NCI-H146 (cell line): Measurements from ENCODE around the gene RAB36.
A peak's percentile ranks its signal among the peaks of the same experiment; 100 is the strongest.

Experiments
- DNase-seq: peaks from one replicate; lab custom pipeline; 2025; lab: John Stamatoyannopoulos, UW

The RAB36 gene

DNA sequence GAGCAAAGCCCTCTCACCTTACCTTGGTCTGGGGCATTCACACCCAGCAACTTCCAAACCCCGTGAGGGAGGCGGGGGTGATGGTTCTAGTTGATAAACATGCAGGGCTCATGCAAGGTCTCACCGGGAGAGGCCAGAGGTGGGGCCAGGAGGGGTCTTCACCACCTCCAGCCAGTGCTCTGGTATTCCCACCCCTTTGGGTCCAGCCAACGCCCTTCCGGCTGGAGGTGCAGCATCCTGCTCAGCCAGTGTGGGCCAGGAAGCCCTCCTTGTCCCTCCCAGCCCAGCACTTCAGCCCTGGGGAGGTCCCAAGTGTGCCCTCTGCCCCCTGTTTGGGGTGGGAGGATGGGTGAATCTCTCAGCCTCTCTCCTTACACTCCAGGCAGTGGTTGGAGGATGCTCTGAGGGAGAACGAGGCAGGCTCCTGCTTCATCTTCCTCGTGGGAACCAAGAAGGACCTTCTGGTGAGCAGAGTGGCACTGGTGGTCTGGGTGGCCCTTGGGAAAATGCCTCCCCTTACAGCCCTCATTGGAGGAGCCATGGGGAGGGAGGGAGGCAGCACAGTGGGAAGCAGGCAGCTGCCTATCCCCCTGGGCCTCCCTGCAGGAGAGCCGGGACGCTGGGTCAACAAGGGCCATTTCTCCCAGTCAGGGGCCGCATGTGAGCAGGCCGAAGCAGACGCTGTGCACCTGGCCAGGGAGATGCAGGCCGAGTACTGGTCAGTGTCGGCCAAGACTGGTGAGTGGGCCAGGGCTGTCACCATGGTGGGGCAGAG lies 13.4 kb downstream of the RAB36 start:
- peak; percentile 87 for DNase-seq

DNA sequence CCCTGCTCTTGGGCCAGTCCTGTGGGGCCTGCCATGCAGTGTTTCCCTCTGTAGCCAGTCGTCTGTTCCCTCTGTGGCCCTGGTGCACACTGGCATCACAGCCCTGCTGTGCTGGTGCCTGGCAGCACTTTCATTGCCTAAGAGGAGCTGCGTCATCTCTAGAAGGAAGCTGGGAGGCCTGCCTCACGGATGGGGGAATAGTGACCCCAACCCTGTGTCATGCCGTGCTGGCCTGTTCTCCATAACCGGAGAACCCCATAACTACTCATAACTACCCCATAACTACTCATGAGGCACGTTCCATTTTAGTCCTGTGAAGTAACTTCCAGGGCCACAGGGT lies 14.0 kb downstream of the RAB36 start:
- DNase-seq, result no peak

DNA sequence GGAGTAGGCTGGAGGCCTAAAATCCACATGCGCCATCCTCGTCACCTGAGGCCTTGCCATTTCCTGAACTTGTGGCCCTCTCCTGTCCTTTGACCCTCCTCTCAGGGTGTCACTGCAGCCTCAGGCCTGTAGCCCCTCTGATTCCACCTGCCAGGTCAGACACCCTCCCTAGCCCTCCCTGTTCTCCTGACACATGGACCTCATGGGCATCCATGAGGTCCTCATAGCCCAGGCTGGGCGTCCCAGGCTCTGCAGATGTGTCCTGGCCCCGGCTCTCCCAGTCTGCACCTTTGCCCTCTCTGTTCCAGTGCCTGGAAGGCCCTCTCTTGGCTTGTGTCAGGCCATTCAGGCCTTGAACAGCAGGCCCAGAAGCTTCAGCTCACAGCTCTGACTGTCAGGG lies 15.8 kb downstream of the RAB36 start:
- DNase-seq, result no peak

DNA sequence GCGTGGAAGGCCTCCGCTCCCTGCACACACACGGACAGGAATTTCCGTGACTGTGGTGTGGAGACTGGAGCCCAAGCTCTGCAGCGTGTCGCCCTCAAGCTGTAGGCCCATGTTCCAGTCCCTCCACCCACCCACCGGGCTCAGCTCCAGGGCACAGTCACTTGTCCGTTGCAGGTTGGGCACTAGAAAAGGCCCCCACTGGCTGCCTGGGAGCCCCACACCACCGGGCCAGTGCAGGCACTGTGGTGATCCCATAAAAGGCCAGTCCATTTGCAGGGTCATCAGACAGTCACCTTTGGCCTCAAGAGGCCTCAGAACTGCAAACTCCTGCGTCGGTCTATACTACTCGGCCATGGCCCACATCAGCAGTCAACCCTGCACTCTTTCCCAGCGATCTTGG lies 16.3 kb downstream of the RAB36 start:
- no peak for DNase-seq

DNA sequence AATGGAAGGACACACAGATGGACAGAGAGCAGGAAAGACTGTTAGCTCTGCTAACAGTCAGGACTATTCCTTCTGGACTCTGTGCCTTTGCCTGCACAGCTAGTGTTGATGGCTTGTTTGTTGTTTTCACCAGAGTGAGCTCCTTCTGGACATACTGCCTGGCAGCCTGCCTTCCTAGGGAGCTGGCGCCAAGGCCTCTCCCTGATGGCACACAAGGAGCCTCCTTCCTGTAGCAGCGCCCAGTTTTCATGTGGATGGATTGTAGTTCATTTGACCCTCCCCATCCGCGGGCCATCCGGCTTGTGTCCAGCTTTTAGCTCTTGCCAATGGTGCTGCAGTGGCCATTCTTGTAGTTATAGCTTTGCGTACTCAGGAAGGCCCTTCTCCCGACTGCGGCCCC lies 18.4 kb downstream of the RAB36 start:
- DNase-seq, result no peak

DNA sequence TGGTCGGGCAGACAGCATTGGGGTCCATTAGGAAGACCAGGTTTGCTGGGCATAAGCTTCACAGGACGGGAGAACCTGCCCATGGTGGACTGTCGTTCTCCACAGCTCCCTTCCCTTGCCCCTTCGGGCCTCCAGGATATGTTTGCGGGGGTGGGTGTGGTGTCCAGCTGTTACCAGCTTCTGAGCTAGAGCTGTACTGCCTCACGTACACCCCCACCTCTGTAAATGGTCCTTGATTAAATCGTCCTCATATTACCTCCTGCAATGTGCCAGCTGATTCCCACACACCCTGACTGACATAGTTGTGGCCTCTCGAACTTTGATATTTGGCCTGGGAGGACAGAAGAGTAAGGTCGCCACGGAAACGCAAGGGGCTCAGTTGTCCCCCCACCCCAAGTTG lies 18.8 kb downstream of the RAB36 start:
- DNase-seq, result no peak

DNA sequence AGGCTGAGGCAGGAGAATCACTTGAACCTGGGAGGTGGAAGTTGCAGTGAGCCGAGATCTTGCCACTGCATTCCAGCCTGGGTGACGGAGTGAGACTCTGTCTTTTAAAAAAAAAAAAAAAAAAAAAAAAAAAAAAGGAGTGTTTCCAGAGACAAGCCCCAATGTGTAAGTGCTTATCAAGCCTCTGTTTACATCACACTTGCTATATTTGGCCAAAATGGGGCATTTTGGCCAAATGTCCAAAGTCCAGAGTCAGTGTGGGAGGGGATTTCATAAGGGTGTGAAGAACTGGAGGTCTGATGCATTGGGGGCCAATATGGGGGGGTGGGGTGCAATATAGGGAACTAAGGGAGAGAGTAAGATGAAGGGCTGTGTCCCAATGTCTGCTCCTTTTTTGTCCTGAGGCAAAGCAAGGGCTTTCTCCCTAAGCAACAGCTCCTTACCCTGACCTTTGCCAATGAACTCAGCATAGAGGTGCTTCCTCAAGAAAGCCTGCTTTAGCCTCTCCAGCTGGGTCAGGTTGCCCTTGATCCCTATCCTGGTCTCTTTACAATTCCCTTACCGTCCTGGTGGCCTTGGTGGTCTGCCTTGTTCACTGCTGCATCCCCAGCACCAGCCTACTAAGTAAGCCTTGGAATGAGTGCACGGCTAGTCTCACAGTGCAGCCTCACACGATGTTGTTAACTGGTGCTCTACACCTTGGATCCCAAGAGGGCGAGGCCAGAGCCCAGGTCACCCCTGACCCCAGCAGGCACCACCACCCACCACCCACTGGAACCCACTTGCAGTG lies 21.0 kb downstream of the RAB36 start:
- DNase-seq, result no peak

DNA sequence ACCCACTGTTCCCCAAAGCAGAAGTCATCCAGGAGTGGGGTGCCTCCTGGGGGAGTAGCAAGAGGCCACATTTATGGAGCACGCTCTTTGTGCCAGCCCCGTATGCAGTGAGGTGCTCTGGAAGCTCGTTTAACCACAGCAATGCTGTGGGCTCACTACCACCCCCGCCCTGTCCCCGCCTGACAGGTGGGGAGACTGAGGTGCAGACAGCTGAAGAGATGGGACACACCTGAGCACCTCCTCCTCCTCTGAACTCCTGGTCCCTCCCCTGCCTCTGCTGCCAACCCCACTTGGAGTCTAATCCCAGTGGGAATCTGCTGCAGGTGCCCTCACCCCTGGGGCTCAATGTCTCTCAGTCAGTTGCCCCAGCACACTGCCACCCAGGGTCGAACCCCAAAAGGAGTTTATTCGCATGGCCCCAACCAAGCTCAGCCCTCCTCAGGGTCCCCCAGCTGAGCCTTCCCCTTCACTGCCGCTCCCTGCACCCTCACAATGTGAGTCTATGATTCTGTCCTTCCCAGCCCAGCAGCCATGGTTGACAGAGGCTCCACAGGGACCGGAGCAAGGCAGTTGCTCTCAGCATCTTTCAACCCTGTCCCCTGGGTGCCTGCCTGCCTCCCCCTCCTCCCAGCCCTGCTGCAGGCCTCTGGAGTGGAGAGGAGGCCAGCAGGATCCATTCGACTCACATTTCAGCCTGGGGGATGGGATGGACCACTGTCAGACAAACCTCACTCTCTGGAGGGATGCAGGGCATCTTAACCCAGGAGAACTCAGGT lies 21.8 kb downstream of the RAB36 start:
- DNase-seq, result no peak

DNA sequence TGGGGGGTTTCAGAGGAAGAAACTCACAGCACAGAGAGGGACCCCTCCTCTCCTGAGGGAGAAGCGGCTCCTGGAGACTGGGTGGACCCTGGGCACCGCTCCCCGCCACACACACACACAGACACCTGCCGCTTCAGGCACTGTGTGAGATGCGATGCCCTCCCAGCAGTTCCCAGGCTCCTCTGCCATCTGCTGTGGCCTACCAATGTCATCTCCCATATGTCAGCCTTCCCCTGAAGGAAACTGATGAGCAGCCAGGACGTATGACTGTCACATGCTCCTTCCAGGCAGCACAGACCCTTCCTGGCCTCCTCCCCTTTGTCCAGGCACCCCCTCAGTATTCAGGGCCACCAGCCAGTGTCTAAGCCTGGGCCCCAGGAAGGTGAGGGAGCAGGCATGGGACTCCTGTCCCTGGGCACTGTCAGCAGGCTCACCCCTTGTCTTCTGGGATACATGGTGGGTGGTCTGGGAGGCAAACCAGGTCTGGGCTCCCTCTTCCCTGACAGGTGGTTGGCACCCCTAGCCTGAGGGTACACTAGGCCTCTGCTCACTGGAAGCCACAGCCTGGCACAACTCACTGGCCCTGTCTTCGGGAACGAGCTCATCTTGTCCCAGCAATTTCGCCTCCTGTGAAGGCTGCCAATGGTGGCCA lies 23.2 kb downstream of the RAB36 start:
- DNase-seq, result no peak

DNA sequence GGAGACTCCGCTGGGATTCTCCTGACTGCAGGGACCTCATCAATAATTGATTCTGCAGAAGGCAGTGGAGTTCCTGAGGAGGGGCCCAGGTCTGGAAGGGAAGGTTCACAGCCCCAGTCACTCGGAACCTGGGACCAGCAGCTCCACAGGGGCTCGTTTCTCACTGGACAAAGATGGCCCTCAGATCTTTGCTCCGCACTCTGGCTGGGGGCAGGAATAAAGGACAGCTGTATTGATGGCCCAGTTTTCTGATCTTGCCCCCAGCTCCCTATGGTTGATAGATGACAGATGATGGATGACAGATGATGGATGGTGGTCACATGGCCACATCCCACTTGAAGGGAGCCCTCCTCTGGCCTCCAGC lies 23.7 kb downstream of the RAB36 start:
- no peak for DNase-seq

DNA sequence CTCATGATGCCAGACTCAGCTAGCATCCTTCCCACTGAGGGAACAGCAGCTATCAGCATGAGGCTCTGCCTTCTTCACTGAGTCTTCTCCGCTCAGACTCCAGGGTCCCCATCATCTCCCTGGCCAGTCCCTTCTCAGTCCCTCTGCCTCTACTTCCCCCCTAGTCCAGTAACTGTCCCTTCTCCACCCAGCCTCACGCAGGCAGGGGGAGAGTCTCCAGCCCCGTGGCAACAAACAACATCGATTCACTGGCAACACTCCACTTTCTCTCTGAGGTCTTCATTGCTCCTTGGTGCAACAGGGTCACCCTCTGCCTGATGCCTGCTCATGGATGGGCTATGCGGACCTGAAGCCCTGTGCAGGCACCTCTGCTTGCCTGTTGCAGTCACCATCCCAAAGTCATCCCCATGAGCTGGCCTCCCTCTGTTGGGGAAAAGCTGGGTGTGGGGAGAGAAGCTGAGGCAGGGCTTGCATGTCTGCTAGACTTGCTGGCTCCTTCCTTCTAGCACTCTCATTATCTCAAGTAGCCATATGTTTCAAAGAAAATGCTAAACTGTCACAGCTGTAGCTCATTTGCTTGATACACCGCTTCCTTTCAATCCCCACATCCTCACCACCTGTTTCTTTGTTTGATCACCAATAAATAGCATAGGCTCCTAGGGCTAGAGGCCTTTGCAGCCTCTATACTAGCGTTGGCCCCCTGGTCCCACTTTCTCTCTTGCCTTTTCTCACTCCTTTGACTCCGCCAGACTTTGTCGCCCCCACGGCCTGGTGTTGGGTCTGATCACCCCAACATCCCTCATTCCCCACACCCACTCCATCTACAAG lies 30.8 kb downstream of the RAB36 start:
- DNase-seq, result no peak

DNA sequence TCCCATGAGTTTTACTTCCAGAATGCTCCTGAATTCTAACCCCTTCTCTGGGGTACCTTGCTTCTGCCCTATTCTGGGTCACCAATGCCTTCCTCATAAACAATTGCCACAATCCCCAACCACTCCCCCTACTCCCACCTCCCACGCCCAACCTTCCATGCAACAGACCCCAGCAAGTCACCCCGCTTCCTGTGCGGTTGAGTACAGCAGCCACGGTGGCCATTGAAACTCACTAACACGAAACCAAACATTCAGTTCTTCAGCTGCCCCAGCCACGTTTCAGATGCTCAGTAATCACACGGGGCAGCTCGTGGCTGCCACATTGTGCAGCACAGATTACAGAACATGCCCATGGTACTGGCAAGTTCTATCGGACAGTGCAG lies 31.4 kb downstream of the RAB36 start:
- no peak for DNase-seq

DNA sequence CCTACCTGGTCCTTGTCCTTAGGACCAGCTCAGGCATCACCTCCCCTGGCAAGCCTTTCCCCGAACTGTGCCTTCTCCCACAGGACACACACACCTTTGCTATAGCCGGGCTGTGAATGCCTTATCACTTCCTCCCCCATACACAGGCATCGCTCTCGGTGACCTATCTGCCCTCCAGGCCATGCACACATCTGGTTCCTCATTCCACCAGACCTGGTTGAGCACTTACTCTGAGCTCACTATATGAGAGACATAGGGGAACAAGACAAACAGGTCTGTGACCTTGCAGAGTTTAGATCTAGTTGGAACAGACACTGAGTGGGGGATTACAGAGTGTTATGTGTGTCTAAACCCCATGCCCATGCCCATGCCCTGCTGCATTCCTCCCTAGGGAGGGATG lies 31.9 kb downstream of the RAB36 start:
- DNase-seq, result no peak

DNA sequence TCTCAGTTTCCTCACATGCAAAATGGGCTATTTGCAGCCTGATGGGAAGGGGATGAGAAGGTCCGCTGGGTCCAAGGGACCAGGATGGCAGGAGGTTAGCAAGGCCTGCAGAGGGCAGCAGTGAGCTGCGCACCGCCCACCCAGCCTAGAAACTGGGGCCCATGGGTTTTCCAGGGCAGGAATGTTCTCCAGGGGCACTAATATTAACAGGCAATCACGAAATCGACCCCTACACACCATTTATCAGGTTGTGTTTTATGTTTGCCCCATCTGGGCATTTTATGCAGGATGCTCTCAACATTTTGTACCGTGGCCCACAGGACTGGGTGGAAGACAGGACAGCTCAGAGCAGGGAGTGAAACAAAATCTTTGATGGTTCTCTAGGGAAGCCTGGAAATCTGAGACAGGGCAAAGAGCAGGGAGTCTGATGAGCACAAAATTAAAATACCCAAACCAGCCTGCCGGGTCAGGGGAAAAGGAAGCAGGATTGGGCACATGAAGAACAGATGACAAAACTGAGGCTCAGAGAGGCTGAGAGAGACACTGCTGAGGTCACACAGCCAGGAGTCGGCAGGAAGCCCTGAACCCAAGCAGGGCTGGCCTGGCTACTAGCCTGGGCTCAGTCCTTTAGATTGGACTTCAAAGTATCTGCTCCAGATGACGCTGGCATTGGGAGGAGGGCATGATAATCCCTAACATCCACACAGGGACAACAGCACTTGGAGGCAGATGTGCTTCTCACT lies 33.4 kb downstream of the RAB36 start:
- peak; percentile 40 for DNase-seq

DNA sequence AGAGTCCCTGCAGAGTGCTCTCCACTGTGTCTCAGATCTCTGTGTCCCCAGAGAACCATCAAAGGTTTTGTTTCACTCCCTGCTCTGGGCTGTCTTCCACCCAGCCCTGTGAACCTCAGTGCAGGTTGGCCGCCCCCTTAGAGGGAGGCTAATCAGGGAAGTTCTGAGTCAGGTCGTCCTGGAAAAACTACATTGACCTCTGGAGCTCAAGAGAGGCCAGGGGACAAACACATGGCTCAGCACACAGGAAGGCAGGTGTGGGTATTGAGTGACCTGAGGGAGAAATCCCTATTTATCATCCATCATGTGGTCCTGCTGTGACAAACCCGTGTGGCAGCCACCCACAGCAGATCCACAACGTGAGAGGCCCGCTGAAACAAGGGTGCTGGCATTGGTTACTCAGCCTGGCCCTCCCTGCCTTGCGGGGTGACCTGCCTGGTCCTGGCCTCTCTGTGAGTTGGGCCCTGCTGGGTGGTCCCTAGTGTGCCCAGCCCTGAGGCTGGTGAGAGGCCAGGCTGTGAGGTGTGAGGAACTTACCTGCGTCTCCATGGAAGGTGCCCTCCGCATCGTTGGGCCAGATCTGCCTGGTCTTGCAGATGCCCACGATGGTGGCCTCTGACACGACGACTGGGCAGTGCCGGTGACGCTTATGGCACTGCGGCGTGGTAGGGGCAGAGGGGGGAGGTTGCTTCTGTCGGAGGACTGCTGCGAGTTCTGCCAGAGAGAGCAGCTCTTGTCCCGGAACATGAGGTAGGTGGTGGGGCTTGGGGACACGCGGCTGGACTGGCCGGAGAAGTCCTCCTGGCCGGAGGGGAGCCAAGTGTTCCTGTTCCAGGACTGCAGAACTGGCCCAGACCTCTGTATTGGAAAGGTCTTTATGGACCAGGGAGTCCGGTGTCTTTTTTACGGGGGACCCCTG lies 34.4 kb downstream of the RAB36 start:
- DNase-seq, result peak; percentile 20

DNA sequence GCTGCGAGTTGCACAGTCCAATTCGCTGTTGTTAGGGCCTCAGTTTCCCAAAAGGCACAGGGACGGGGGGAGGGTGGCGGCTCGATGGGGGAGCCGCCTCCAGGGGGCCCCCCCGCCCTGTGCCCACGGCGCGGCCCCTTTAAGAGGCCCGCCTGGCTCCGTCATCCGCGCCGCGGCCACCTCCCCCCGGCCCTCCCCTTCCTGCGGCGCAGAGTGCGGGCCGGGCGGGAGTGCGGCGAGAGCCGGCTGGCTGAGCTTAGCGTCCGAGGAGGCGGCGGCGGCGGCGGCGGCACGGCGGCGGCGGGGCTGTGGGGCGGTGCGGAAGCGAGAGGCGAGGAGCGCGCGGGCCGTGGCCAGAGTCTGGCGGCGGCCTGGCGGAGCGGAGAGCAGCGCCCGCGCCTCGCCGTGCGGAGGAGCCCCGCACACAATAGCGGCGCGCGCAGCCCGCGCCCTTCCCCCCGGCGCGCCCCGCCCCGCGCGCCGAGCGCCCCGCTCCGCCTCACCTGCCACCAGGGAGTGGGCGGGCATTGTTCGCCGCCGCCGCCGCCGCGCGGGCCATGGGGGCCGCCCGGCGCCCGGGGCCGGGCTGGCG lies 35.1 kb downstream of the RAB36 start, which contains the start of gene BCR:
BCR (plus strand) TSS at position 209 of the 592 bp plus-strand sequence. CDS start 452 bp downstream, outside the sequence.
- peak; percentile 63 for DNase-seq

DNA sequence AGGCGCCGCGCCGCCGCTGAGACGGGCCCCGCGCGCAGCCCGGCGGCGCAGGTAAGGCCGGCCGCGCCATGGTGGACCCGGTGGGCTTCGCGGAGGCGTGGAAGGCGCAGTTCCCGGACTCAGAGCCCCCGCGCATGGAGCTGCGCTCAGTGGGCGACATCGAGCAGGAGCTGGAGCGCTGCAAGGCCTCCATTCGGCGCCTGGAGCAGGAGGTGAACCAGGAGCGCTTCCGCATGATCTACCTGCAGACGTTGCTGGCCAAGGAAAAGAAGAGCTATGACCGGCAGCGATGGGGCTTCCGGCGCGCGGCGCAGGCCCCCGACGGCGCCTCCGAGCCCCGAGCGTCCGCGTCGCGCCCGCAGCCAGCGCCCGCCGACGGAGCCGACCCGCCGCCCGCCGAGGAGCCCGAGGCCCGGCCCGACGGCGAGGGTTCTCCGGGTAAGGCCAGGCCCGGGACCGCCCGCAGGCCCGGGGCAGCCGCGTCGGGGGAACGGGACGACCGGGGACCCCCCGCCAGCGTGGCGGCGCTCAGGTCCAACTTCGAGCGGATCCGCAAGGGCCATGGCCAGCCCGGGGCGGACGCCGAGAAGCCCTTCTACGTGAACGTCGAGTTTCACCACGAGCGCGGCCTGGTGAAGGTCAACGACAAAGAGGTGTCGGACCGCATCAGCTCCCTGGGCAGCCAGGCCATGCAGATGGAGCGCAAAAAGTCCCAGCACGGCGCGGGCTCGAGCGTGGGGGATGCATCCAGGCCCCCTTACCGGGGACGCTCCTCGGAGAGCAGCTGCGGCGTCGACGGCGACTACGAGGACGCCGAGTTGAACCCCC lies 35.8 kb downstream of the RAB36 start:
- peak; percentile 37 for DNase-seq

DNA sequence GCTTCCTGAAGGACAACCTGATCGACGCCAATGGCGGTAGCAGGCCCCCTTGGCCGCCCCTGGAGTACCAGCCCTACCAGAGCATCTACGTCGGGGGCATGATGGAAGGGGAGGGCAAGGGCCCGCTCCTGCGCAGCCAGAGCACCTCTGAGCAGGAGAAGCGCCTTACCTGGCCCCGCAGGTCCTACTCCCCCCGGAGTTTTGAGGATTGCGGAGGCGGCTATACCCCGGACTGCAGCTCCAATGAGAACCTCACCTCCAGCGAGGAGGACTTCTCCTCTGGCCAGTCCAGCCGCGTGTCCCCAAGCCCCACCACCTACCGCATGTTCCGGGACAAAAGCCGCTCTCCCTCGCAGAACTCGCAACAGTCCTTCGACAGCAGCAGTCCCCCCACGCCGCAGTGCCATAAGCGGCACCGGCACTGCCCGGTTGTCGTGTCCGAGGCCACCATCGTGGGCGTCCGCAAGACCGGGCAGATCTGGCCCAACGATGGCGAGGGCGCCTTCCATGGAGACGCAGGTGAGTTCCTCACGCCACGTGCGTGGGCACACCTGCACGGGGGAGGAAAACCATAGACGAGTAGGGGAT lies 36.5 kb downstream of the RAB36 start:
- no peak for DNase-seq
